ENCODE results near the gene KBTBD4.
"Not testable (repeated sequence)": the region's sequence is repeated elsewhere in the genome, so short reads cannot be mapped to it uniquely, and the experiment has no call there.

Gene KBTBD4

GRCh38 chr11:47529951-47530350 is 48.8 kb downstream of the KBTBD4 start:
- in situ Hi-C loops (cut with MboI; ENCODE audit: low sequenced_read_pairs): no loop called here

GRCh38 chr11:47527186-47527585 is 51.6 kb downstream of the KBTBD4 start:
- in situ Hi-C loops (cut with MboI; ENCODE audit: low sequenced_read_pairs): no loop called here

- in situ Hi-C loops (cut with MboI; ENCODE audit: low sequenced_read_pairs): not testable (repeated sequence)
These were observed 52.7 kb downstream of the KBTBD4 start for GRCh38 chr11:47526032-47526431.

- in situ Hi-C loops (cut with MboI; ENCODE audit: low sequenced_read_pairs): no loop called here
These were observed 54.4 kb downstream of the KBTBD4 start for GRCh38 chr11:47524291-47524874.

- in situ Hi-C loops (cut with MboI; ENCODE audit: low sequenced_read_pairs): no loop called here
These were observed 55.1 kb downstream of the KBTBD4 start for GRCh38 chr11:47523490-47524225.

Data from hTERT RPE-1 (cell line).